ENCODE results near the gene AMH. TPM values are rescaled to one million over a fixed set of nuclear protein-coding genes. Genes with fewer than 3 reads are reported as not detected.
"Not testable (repeated sequence)": the region's sequence is repeated elsewhere in the genome, so short reads cannot be mapped to it uniquely, and the experiment has no call there.

AMH gene
- total and polyA plus RNA-seq, 4 donors = 0.08 to 0.59 (median 0.47) TPM; not detected in 1

- no peak for TF ChIP-seq GABPA (IDR thresholded peaks at IDR 0.05 in 1 of 2, conservative IDR thresholded peaks at IDR 0.05 in 1 of 2)
- no peak for TF ChIP-seq FOXA2 (IDR thresholded peaks at IDR 0.05)
- TF ChIP-seq RAD21 (IDR thresholded peaks at IDR 0.05) = no peak
These were observed 31.6 kb downstream of the AMH start (continued) for GRCh38 chr19:2280633-2281264.

GRCh38 chr19:2281265-2282061, 32.3 kb downstream of the AMH start:
- not testable (repeated sequence) for H3K4me1 ChIP-seq (ENCODE audit: control insufficient read depth in 4 of 4, insufficient read depth in 4 of 4, low read length in 3 of 4); H3K36me3 ChIP-seq (ENCODE audit: control insufficient read depth in 4 of 4, insufficient read depth in 3 of 4, low read depth in 1 of 4, low read length in 3 of 4); H3K27me3 ChIP-seq (ENCODE audit: control insufficient read depth in 4 of 4, insufficient read depth in 4 of 4, low read length in 3 of 4); H3K9me3 ChIP-seq (ENCODE audit: control insufficient read depth in 4 of 4, low read length in 3 of 4); H3K9ac ChIP-seq (ENCODE audit: low read depth in 1 of 2, low read length in 2 of 2); DNase-seq (ENCODE audit: low spot score)
- 22% methylated on average over 16 of the region's 16 CpGs for WGBS
- Histone ChIP-seq H3K4me3 (ENCODE audit: low read depth in 1 of 3, low read length in 3 of 3) (peak overlapping the region in 1 of 3 donors; percentile 40), H3K27ac (ENCODE audit: low read depth in 1 of 2, low read length in 2 of 2) (peak overlapping the region in 1 of 2 donors; percentile 54)

- Histone ChIP-seq H3K27ac (ENCODE audit: low read depth in 1 of 2, low read length in 2 of 2) (peak within 1 kb of the TSS; percentile 54 to 59), H3K27me3 (ENCODE audit: control insufficient read depth in 4 of 4, insufficient read depth in 4 of 4, low read length in 3 of 4) (no peaks in the 10 kb centered on the region), H3K9me3 (ENCODE audit: control insufficient read depth in 4 of 4, low read length in 3 of 4) (no peaks in the 10 kb centered on the region), H3K4me3 (ENCODE audit: low read depth in 1 of 3, low read length in 3 of 3) (peak within 1 kb of the TSS in 1 of 3 donors; percentile 40), H3K4me1 (ENCODE audit: control insufficient read depth in 4 of 4, insufficient read depth in 4 of 4, low read length in 3 of 4) (no peaks in the 10 kb centered on the region), H3K9ac (ENCODE audit: low read depth in 1 of 2, low read length in 2 of 2) (no peak within 1 kb of the TSS), H3K36me3 (ENCODE audit: control insufficient read depth in 4 of 4, insufficient read depth in 3 of 4, low read depth in 1 of 4, low read length in 3 of 4) (no peaks in the 10 kb centered on the region)
- no peak for TF ChIP-seq ZBTB33 (IDR thresholded peaks at IDR 0.05)
- TF ChIP-seq YY1 (IDR thresholded peaks at IDR 0.05) = no peak
- TF ChIP-seq FOXA2 (IDR thresholded peaks at IDR 0.05) = no peak
- peak in 1 of 2 donors; percentile 12 for TF ChIP-seq GABPA (IDR thresholded peaks at IDR 0.05 in 1 of 2, conservative IDR thresholded peaks at IDR 0.05 in 1 of 2)
- no peak for TF ChIP-seq FOXA1 (IDR thresholded peaks at IDR 0.05)
- no peak for TF ChIP-seq NR2F2 (IDR thresholded peaks at IDR 0.05)
- TF ChIP-seq JUND (IDR thresholded peaks at IDR 0.05) = no peak
- no peak for TF ChIP-seq TAF1 (conservative IDR thresholded peaks at IDR 0.05)
- peak in 1 of 2 donors; percentile 35 for TF ChIP-seq RXRA (IDR thresholded peaks at IDR 0.05)
- WGBS = 24% methylated on average over 41 of the region's 41 CpGs
- no peak for DNase-seq (ENCODE audit: low spot score)
These were observed 33.1 kb downstream of the AMH start, which contains the start of gene PEAK3 for GRCh38 chr19:2282062-2282861. PEAK3 (minus strand) TSS chr19:2282175; CDS start chr19:2280931, 1,244 bp downstream.

- H3K4me3 ChIP-seq (ENCODE audit: low read depth in 1 of 3, low read length in 3 of 3) = peak overlapping the region in 1 of 3 donors; percentile 40
- WGBS = 75% methylated on average over 11 of the region's 11 CpGs
- no peak overlapping the region for H3K27ac ChIP-seq (ENCODE audit: low read depth in 1 of 2, low read length in 2 of 2)
- DNase-seq (ENCODE audit: low spot score) = no peak
- no peaks in the 10 kb centered on the region for H3K36me3 ChIP-seq (ENCODE audit: control insufficient read depth in 4 of 4, insufficient read depth in 3 of 4, low read depth in 1 of 4, low read length in 3 of 4)
- no peak for TF ChIP-seq ATF3 (IDR thresholded peaks at IDR 0.05)
- TF ChIP-seq HNF4G (IDR thresholded peaks at IDR 0.05) = no peak
- no peak for TF ChIP-seq FOXA2 (IDR thresholded peaks at IDR 0.05)
- TF ChIP-seq ZBTB33 (IDR thresholded peaks at IDR 0.05) = no peak
- no peak for TF ChIP-seq NR2F2 (IDR thresholded peaks at IDR 0.05)
- TF ChIP-seq REST (IDR thresholded peaks at IDR 0.05) = no peak
- TF ChIP-seq TAF1 (conservative IDR thresholded peaks at IDR 0.05) = no peak
- no peak for TF ChIP-seq FOXA1 (IDR thresholded peaks at IDR 0.05)
- TF ChIP-seq EGR1 (IDR thresholded peaks at IDR 0.05; ENCODE audit: low read depth in 2 of 2) = no peak
- no peak overlapping the region for H3K9ac ChIP-seq (ENCODE audit: low read depth in 1 of 2, low read length in 2 of 2)
- H3K9me3 ChIP-seq (ENCODE audit: control insufficient read depth in 4 of 4, low read length in 3 of 4) = no peaks in the 10 kb centered on the region
- H3K4me1 ChIP-seq (ENCODE audit: control insufficient read depth in 4 of 4, insufficient read depth in 4 of 4, low read length in 3 of 4) = no peaks in the 10 kb centered on the region
- no peaks in the 10 kb centered on the region for H3K27me3 ChIP-seq (ENCODE audit: control insufficient read depth in 4 of 4, insufficient read depth in 4 of 4, low read length in 3 of 4)
These were observed 33.7 kb downstream of the AMH start for GRCh38 chr19:2282862-2283237.
